Omental fat pad (tissue), 4 donors: Measurements from ENCODE around the gene OPCML. TPM values are rescaled to one million over a fixed set of nuclear protein-coding genes. Genes with fewer than 3 reads are reported as not detected.

Experiments used
- ATAC-seq: fragments of 150-250 bp; one replicate; pipeline ENCODE4 v1.9.1; 2016; ENCODE audit warnings: mild to moderate bottlenecking, moderate library complexity; ENCODE audit not compliant: low FRiP score
- DNase-seq: peaks from one replicate; pipeline ENCODE4 v3.0.0-alpha.2; 2019; ENCODE audit warnings: low spot score
- total RNA-seq, 4 donors: library from RNA; depleted of rRNA; stranded (reverse); fragments of >200 nt; gene quantifications; one replicate each; pipeline ENCODE4 v1.1.0, GENCODE V29; 2016
- TF ChIP-seq, protein P1 (sequence below), 3 donors: fragments of 450-650 bp; IDR thresholded peaks; one replicate each; pipeline ENCODE4 v1.5.1; 2016 to 2017; ENCODE audit warnings: antibody characterized with exemption in 3 of 3, mild to moderate bottlenecking in 3 of 3, moderate library complexity in 2 of 3

Gene OPCML
- total RNA-seq, 4 donors from 2014 or later = 0.32 TPM; not detected in 3

- ATAC-seq = no peak
- TF ChIP-seq, protein P1, sequence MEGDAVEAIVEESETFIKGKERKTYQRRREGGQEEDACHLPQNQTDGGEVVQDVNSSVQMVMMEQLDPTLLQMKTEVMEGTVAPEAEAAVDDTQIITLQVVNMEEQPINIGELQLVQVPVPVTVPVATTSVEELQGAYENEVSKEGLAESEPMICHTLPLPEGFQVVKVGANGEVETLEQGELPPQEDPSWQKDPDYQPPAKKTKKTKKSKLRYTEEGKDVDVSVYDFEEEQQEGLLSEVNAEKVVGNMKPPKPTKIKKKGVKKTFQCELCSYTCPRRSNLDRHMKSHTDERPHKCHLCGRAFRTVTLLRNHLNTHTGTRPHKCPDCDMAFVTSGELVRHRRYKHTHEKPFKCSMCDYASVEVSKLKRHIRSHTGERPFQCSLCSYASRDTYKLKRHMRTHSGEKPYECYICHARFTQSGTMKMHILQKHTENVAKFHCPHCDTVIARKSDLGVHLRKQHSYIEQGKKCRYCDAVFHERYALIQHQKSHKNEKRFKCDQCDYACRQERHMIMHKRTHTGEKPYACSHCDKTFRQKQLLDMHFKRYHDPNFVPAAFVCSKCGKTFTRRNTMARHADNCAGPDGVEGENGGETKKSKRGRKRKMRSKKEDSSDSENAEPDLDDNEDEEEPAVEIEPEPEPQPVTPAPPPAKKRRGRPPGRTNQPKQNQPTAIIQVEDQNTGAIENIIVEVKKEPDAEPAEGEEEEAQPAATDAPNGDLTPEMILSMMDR (IDR thresholded peaks at IDR 0.05) = no peak
- no peak for DNase-seq
Measured at GRCh38 chr11:133545199-133545803, 13.0 kb upstream of the OPCML start.

DNA sequence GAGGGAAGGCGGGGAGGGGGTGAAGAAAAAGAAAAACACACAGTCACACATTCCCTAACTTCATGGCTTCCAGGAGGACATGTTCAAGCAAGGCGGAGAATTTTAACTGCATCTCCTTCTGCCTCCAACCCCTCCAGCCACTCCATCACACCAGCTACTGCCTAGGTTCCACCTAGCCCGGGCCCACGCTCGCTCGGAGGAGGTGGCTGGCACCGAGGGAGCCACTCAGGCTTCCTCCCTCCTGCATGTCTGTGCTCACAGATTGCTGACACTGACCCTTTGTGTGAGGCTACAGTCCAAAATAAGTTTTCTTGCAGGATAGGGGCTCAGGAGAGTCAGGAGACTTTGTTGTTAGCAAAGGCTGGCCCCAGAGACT lies 9.4 kb upstream of the OPCML start:
- DNase-seq = no peak
- ATAC-seq = no peak
- TF ChIP-seq, protein P1 (IDR thresholded peaks at IDR 0.05) = no peak

DNA sequence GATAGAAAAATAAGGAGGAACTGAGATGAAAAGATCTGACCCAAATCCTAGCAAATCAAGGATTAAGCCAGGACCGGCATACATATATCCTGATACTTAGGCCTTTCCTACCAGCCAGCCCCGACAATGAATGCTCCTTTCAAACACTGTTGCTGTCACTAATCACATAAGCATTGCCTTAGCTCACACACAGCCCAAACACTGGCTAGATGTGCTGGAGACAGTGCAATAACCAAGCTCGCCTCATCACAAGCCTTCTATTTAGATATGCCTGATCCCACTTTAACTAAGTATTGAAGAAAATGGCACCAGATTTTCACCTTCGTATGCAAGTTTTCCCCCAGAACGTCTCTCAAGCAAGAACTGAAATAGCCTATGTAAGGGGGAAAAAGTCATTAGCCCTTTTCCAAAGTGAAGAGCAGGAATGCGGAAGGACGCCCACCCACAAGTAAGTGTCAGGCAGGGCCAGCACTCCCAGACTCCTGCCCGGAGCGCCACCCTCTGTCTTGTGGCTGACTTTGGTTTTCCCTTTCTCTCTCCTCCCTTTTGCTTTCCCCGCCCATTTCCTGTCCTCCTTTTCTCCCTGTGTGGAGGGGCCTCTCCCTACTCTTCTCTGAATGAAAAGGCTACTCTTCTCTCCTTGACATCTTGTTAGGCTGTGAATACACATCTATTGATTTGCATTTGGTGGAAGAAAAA lies 8.9 kb upstream of the OPCML start:
- TF ChIP-seq, protein P1 (IDR thresholded peaks at IDR 0.05) = no peak
- no peak for ATAC-seq
- DNase-seq = no peak

GRCh38 chr11:133536198-133536597 lies 3.9 kb upstream of the OPCML start:
- ATAC-seq (no peak), DNase-seq (no peak)
- TF ChIP-seq, protein P1 (IDR thresholded peaks at IDR 0.05) = no peak

DNA sequence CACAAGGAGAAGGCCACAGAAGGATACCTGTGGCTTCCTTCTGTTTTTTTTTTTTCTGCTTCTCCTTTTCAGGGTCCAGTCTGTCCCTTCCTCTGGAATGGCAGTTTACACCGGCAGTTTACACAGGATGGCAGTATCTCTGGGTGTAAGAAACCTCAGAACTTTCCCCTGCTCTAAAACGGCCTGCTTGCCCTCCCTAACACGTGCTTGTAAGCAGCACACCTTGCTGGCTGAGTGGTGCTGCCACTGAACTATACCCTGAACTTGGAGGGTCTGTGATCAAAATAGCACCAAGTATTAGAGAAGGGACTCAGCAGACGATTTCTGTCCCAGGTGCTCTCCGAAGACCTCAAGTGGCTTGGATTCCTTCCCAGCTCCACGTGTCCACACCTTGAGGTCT lies 904 bp upstream of the OPCML start:
- no peak for DNase-seq
- TF ChIP-seq, protein P1 (IDR thresholded peaks at IDR 0.05) = no peak
- ATAC-seq = no peak

- no peak for DNase-seq
- no peak for ATAC-seq
- TF ChIP-seq, protein P1 (IDR thresholded peaks at IDR 0.05) = no peak
Measured at GRCh38 chr11:133531458-133531857, 843 bp downstream of the OPCML start.

- DNase-seq (no peak), ATAC-seq (no peak)
- TF ChIP-seq, protein P1 (IDR thresholded peaks at IDR 0.05) = no peak
Measured at GRCh38 chr11:133530501-133530835, 1.8 kb downstream of the OPCML start.
